ENCODE data around the gene RASAL2.

- TF ChIP-seq CTCF (IDR thresholded peaks at IDR 0.05) (no peak), EZH2 (IDR thresholded peaks at IDR 0.05; ENCODE audit: borderline replicate concordance, insufficient read depth, low read depth, low read length, poor library complexity, severe bottlenecking) (no peak)
These were observed 79.0 kb downstream of the RASAL2 start for GRCh38 chr1:178172939-178173338.
